ENCODE results near the gene CRIM1.

GRCh38 chr2:36362291-36362690 lies 6.7 kb downstream of the CRIM1 start:
- TF ChIP-seq POLR2AphosphoS5 (IDR thresholded peaks at IDR 0.05), result no peak
- no peak for TF ChIP-seq POLR2A (IDR thresholded peaks at IDR 0.05)
- no peak for TF ChIP-seq CTCF (IDR thresholded peaks at IDR 0.05)

All from suprapubic skin (tissue), 4 donors.